Measurements from ENCODE around the gene SLC5A2.
"Not testable (repeated sequence)": the region's sequence is repeated elsewhere in the genome, so short reads cannot be mapped to it uniquely, and the experiment has no call there.

Gene SLC5A2

DNA sequence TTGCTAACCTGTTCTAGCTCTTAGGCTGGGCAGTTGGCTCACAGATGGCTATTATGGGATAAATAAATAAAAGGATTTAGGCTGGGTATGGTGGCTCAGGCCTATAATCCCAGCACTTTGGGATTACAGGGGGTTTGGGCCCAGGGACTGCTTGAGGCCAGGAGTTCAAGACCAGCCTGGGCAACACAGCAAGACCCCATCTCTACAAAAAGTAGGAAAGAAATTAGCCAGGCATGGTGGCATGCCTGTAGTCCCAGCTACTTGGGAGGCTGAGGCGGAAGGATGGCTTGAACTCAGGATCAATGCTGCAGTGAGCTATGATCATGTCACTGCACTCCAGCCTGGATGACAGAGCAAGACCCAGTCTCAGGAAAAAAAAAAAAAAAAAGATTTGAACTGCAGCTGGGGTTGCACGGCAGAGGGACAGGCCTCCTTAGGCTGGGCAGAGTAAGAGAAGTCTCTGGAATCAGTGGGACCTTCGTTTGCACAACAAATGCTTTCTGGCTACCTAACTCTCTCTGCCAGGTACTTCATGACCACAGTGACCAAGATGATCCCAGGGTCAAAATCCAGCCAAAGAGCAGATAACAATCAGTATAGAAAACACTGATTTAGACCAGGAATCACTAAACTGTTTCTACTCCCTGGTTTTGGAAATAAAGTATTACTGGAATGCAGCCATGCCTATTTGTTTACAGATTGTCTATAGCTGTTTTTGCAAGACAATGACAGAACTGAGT lies 18.5 kb downstream of the SLC5A2 start:
- no peak for DNase-seq

DNA sequence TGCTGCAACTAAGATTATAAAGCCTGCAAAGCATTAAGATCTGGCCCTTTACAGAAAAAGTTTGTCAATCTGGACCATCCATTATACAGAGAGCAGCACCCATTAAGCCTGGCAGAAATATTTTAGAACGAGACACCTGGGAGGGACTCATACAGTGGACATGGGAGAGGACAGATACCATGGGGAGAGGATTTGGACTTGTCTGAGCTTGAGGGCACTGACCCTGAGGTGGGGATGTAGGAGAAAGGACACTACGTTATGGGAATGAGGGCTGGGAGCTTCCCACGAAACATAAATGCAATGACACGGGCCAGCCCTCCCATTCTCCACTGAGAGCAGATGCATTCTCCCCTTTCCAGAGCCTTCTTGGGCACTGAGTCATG lies 19.0 kb downstream of the SLC5A2 start:
- no peak for DNase-seq

DNA sequence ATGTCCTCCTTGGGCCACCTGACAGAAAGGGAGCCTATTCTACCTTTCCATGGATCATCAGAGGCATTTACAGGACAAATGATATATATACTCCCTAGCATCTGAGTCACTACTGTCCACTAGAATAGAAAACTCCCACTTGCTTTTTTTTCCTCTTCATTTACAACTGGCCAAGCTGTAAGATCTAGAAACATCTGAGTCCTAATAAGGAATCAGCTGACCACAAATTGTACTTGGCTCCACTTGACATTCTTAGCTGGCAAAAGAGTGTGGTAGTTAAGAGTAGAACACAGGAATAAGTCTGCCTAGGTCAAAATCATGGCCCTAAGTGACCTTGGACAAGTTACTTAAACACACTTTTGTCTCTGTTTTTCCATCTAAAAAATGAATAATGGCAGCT lies 20.1 kb downstream of the SLC5A2 start:
- DNase-seq, result no peak

- DNase-seq, result not testable (repeated sequence)
Measured at GRCh38 chr16:31503555-31503954, 20.6 kb downstream of the SLC5A2 start.

DNA sequence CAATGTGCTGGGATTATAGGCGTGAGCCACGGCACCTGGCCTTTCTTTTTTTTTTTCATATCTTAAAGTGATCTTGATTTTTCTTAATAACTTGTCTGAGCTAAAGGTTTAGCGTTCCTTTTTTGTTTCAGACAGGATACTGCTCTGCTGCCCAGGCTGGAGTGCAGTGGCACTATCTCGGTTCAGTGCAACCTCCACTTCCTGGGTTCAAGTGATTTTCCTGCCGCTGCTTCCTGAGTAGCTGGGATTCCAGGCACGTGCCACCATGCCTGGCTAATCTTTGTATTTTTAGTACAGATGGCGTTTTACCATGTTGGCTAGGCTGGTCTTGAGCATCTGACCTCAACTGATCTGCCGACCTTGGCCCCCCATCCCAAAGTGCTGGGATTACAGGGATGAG lies 21.2 kb downstream of the SLC5A2 start:
- no peak for DNase-seq

- DNase-seq, result no peak
Measured at GRCh38 chr16:31505483-31505882, 22.6 kb downstream of the SLC5A2 start.

GRCh38 chr16:31507617-31507928 lies 24.6 kb downstream of the SLC5A2 start:
- DNase-seq, result no peak

- no peak for DNase-seq
Measured at GRCh38 chr16:31507929-31508705, 25.2 kb downstream of the SLC5A2 start, which contains the start of gene RUSF1. TSS of gene RUSF1 (minus strand) at chr16:31508391. CDS start at chr16:31508373, 18 bp downstream.

GRCh38 chr16:31508706-31509195 lies 25.8 kb downstream of the SLC5A2 start:
- no peak for DNase-seq

DNA sequence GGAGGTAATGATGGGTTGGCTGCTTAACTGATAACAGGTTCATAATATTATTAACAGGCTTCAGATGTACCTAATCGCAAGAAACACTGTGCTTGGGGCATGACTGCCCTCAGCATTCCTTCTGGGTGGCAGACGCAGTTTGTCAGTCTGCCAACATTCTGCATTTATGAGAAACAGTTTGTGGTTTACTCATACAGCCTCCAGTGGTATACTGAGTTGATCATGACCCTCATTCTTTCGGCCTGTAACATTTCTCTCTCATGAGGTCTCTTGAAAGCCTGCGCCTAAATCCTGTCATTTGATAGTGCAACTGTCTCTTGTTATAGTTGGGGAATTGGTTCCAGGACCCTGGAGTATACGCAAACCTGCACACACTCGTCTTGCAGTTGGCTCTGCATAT lies 30.2 kb downstream of the SLC5A2 start:
- DNase-seq, result no peak

DNA sequence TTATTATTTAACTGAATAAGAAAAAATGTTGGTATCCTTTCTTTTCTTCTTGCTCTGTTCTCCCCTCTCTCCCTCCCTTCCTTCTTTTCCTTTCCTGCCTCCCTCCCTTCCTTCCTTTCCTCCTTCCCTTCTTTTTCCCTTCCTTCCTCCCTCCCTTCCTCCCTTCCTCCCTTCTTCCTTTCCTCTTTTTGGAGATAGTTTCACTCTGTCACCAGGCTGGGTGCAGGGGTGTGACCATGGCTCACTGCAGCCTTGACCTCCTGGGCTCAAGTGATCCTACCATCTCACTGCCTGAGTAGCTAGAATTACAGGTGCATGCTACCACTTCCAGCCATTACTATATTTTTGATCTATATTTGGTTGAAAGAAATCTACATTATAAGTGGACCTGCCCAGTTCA lies 31.0 kb downstream of the SLC5A2 start:
- DNase-seq, result no peak

DNA sequence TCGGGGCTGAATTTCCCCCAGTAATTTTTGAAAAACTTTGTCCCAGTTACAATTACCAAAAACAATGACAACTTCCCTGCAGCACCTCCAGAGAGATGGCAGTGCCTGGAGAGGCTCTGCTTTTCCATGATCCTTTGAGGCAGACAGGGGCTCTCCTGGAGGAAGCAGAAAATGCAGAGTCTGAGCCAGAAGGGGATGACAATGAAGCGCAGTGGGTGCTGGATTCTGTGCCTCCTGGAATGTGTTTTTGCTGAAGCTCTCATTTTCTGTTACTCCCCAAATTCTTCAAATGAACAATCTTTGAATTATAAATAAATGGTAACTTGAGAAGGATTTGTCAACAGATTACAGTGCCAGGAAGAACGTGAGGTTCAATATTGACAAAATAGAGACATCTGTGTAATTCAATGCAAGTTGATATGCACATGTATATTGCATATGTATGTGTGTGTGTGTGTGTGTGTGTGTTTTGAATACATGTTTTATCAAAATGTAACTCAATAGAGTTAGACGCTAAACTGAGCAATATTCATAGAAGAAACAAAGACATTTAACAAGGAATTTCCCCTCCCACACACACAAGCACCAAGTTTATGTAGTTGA lies 35.0 kb downstream of the SLC5A2 start:
- DNase-seq, result no peak

DNA sequence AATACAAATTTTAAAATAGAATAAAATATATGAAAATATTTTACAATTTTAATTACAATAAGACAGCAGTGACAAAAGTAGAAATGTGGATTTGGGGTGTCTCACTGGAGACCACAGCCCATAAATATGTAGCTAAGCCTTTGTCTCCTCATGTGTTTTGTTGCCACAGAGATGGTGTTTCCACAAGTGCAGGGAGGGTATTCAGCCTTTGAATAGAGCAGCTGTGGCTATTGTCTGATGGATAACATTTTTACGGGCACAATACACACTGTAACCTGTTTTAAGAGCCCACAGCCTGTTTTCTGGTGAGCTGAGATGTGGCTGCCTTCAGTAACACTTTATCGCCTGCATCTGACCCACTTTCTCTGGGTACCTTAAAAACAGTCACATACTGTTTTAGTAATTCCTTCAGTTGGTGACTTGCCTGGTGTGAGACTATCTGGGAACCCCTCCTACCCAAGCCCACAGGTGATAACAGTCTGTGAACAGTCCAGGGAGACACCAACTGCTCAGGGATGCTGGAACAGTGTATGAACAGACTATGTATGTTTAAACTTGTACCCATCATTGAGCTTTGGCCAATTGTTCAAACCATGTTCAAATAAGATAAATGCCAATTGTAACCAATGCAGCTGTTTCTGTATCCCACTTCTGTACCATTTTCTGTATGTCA lies 37.0 kb downstream of the SLC5A2 start:
- DNase-seq, result no peak

DNA sequence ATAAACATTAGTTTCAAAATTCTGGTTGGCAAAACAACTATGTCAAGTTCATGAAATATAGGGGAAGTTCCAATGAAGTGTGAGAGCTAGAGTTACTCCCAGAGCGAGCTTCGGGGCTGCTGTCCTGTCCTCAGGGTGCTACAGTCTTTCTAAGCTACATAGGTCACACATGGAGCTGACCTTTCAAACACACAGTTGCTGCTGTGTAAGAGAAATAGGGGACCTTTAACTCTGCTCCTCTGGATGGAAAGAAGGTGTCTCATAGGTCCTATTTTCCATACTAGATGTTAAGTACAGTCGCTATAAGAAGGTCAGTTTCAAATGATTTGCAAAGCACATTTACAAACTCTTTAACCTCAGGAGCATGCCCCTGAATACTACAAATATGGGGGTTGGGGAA lies 38.4 kb downstream of the SLC5A2 start:
- no peak for DNase-seq

GRCh38 chr16:31522071-31522470 lies 39.1 kb downstream of the SLC5A2 start:
- DNase-seq, result no peak

DNA sequence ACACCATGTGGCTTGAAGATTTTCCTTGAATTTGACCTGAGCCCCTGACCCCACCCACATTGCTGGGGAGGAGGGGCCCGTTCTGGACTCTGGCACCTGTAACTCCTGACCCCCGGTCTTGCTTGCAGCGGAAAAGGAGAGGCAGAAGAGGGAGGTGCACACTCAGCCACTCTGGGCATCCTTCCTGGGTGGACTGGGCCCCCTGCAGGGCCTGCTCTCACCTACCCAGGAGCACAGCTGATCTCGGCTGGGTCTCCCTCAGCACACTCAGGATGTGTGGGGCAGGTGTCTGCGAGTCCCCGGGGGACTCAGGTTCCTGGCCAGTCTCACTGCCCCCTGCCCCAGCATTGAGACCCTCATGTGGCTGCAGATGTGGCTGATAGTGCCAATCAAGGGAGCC lies 40.8 kb downstream of the SLC5A2 start:
- not testable (repeated sequence) for DNase-seq

DNA sequence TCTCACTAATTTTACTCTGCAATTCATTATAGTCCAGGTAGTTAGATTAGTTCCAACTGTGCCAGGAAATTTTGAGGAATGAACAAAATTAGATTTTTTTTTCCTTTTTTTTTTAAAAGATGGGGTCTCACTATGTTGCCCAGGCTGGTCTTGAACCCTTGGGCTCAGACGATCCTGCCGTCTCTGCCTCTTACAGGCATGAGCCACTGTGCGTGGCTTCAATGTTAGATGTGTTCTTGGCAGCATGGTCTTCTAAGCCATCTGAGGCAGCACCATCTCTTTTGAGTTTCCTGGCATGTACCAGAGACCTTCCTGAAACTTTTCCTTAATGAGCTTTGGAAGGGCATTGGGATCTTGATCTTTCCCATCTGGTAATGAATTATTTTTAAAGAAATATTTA lies 42.2 kb downstream of the SLC5A2 start:
- DNase-seq, result no peak

GRCh38 chr16:31527734-31528274 lies 44.9 kb downstream of the SLC5A2 start, which contains the start of gene AHSP:
TSS of gene AHSP (plus strand) at chr16:31527900. CDS start at chr16:31528140, 240 bp downstream.
- no peak for DNase-seq

GRCh38 chr16:31528523-31529107 lies 45.7 kb downstream of the SLC5A2 start:
- DNase-seq, result no peak

- DNase-seq, result no peak
Measured at GRCh38 chr16:31529108-31529936, 46.4 kb downstream of the SLC5A2 start.

DNA sequence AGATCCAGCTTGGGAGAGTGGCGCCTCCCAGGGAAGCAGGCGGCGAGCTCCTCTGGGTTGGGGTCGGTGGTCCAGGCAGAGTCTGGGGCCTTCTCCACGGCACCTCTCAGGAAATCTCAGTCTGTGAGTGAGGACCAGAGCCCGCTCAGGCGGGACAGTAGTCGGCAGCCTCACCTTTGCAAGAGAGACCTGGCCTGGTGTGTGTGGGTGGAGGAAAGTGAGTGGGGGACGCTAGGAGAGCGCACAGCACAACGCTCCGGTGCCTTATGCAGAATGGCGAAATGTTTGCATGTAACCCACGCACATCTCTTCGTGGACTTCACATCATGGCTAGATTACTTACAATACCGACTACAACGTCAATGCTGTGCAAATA lies 47.0 kb downstream of the SLC5A2 start:
- no peak for DNase-seq

- no peak for DNase-seq
Measured at GRCh38 chr16:31530405-31530804, 47.5 kb downstream of the SLC5A2 start.

All from cortex of kidney (tissue), 1 donor.